COR-L47 (cell line): ENCODE results near the gene POLR1E.
"Not testable (repeated sequence)": the region's sequence is repeated elsewhere in the genome, so short reads cannot be mapped to it uniquely, and the experiment has no call there.

Source experiments
- DNase-seq: peaks from one replicate; lab custom pipeline; 2025; lab: John Stamatoyannopoulos, UW

The POLR1E gene

DNA sequence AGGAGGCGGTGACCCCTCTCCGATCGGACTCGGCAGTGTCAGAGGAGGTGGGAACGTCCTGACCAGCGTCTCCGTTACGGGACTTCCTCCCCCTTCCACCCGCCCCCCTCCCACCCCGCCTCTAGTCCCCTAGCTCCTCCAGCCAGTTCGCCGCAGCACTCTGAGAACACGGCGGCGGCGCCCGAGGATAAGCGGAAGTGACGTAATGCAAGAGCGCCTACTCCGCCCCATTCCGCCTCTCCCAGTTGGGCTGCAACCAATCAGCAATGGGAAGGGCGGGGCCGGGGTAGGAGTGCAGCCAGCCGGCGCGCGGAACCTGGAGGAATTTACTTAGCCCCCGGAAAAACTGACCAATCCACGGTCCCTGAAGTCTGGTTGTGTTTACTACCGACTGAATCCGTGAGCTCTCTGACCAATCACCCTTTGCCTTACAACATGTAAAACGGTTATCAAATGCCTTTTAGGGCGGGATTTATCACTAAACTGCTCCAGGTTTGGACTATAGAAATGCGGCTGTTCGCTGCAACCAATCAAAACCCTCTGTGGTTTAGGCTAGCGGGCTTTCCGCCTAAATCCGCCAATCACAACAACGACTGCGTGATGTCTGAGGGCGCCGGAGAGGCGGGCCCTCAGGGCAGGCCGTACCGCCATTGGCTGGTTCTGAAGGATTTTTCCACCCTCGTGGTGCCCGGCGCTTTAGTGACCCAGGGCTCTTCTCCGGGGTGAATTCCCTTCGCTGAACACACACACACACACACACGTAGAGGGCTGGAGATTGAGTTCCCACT is 20.3 kb upstream of the POLR1E start, which contains the start of gene ZBTB5:
Gene ZBTB5 (minus strand): TSS at position 202 of the 788 bp plus-strand sequence. CDS start 22,899 bp downstream, outside the sequence.
- DNase-seq, result peak; percentile 99

- DNase-seq, result peak; percentile 84
Measured at GRCh38 chr9:37466037-37466709, 19.6 kb upstream of the POLR1E start.

- not testable (repeated sequence) for DNase-seq
Measured at GRCh38 chr9:37467530-37467929, 18.2 kb upstream of the POLR1E start.

GRCh38 chr9:37468620-37469019 is 17.1 kb upstream of the POLR1E start:
- DNase-seq, result no peak

DNA sequence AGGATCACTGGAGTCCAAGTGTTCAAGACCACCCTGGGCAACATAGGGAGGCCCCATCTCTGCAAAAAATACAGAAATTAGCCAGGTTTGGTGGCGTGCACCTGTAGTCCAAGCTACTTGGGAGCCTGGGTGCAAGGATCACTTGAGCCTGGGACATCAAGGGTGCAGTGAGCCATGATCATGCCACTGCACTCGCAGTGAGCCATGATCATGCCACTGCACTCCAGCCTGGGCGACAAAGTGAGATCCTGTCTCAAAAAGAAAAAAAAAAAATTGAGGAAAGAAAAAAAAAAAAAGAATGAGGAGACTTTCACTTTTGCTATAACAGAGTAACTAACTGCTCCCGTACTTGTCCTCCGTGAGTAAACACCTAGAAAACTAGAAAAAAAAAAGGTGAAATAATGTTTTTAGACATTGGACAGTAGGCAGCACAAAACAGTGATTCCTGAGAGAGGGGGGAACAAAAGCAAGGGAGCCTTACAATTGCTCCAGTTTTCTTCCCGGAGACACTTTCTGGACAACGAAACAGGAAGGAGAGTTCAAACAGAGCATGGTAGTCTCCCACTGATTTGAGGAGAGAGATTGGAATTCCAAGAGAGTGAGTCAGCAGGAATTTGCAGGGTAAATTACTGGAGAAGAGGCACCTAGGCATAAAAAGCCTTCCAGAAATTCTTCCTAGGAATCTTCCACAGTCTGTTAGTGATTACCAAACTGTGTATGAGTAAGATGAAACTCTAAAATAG is 13.6 kb upstream of the POLR1E start:
- DNase-seq, result no peak

DNA sequence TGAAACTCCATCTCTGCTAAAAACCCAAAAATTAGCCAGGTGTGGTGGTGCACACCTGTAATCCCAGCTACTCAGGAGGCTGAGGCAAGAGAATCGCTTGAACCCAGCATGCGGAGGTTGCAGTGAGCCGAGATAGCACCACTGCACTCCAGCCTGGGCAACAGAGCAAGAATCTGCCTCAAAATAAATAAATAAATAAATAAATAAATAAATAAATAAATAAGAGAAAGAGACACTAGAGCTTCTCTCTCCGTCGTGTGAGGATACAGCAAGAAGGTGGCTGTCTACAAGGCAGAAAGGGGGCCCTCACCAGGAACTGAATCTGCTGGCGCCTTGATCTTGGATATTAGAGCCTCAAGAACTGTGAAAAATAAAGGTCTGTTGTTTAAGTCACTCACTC is 11.8 kb upstream of the POLR1E start:
- DNase-seq, result not testable (repeated sequence)

DNA sequence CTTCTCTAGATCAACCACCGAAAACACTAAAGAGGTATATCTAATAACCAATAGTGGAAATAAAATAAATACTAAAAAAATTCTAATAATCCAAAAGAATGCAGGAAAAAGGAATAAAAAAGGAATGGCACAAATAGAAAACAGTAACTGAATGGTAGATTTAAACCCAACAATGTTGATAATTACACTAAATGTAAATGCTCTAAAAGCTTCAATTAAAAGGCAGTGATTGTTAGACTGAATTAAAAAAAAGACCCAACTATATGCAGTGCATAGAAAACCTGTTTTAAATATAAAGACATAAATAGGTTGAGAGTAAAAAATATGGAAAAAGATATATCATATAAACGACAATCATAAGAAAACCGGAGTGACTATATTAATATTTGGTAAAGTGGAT is 11.3 kb upstream of the POLR1E start:
- DNase-seq, result no peak

GRCh38 chr9:37476930-37477329 is 8.8 kb upstream of the POLR1E start:
- DNase-seq, result no peak

DNA sequence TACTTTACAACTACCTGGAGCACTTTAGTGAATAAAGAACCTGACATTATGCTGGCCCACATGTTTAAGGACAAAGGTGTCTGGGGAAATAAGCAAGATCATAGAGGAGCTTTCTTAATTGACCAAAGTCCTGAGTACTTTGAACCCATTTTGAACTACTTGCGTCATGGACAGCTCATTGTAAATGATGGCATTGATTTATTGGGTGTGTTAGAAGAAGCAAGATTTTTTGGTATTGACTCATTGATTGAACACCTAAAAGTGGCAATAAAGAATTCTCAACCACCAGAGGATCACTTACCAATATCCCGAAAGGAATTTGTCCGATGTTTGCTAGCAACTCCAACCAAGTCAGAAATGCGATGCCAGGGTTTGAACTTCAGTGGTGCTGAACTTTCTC is 8.3 kb upstream of the POLR1E start:
- not testable (repeated sequence) for DNase-seq

- not testable (repeated sequence) for DNase-seq
Measured at GRCh38 chr9:37477987-37478619, 7.6 kb upstream of the POLR1E start.

- no peak for DNase-seq
Measured at GRCh38 chr9:37480759-37481158, 5.0 kb upstream of the POLR1E start.

GRCh38 chr9:37486256-37486615 is 488 bp downstream of the POLR1E start:
- no peak for DNase-seq

DNA sequence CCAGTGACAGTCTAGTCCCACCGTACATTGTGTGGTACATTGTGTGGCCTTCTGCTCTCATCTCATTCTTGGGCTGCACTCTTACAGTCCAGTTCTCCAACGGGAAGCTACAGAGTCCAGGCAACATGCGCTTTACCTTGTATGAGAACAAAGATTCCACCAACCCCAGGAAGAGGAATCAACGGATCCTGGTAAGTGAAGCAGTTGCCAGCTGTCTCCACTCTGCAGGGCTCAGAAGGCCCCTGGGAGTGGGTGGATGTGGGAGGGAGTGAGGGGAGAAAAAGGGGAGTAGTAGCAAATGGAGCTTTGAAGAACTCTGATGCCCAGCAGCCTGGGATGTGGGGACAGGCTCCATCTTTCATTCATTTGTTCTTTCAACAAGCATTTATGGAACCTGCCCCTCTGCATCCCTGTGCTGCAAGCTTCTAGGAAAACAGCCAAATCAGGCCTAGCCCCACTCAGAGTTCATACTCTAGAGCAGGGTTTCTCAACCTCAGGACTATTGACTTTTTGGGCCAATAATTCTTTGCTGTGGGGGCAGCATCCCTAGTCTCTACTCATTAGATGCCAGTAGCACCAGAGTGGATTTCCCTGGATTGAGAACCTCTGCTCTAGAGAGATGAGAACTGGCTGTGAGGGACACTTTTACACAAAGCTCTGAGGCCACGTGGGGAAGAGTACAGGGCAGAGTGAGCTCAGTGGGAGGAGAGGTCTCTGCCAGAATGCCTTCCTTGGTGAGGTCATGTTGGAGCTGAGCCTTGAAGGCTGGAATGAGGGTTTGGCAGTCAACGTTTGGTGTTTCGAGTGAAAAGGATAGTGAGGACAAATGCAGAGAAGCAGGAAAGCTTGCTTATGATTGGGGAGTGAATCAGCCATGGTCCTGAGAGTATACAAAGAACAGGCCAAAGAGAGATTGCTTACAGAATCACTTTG is 1.1 kb downstream of the POLR1E start:
- peak; percentile 5 for DNase-seq

DNA sequence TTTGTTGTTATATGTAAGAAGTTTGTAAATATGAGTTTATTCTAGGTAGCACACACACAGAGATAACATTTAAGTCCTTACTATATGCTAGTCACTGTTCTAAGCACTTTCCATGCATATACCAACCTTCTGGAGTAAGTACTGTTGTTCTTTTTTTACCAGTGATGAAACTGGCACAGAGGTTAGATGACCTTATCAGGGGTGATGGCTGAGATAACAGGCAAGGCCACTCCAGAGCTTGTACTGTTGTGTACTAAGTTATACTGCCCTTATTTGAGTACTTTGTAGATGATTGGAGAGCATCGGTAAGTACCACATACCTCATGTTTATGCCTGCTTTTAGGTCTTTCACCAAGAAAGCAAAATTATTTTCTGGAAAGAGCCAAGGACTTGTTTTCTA is 6.2 kb downstream of the POLR1E start:
- DNase-seq, result no peak

DNA sequence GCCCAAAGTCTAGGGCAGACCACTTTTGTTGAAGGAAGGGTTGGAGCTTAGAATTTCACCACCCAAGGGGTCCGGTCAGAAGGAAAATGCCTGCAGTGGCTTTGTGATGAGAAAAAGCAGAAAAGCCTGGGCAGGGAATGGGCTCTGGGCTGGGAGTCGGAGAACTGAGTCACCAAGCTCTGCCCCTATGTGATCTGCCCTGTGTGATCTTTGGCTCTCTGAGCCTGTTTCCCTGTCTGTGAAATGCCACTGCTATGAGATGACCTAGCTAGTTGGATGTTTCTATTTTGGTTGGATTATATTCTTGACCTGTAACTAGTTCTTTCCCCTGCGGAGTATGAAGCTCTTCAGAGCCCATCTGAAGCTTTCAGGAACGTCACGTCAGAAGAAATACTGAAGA is 9.8 kb downstream of the POLR1E start:
- no peak for DNase-seq

DNA sequence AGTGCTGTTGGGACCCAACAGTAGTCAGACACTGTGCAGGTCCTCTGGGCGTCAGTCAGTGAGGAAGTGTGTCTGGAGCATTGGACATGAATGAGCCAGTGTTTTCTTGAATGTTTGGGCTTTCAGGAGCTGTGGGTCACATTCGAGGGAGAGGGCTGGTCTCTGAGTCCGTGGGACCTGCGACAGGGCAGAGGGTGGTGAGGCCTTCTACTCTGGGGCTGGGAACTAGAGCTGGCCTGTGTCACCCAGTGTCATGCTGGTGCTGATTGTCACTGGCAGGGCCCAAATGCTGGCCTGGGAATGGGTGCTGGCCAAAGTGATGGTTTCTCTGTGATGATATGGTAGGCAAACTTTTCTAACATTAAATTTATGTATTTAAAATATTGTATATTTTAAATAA is 10.3 kb downstream of the POLR1E start:
- no peak for DNase-seq

GRCh38 chr9:37497320-37497719 is 11.6 kb downstream of the POLR1E start:
- DNase-seq, result no peak

DNA sequence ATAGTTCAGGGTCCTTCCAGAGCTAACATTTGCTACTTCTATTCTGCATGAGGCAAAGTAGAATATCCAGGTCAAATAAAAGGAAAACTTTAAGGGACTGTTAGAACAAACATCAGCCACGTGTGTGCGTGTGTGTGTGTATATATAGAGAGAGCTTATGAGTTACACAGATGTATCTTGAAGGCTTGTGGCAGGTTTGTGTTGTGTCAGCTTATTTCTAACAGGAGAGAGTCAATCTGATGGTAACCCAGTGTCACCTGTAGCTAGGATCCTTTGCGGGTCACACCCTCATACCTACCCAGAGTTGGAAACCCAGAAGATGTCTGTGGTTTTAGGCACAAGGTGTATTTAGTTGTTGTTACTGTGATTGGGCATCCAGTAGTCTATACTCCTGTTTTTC is 12.7 kb downstream of the POLR1E start:
- DNase-seq, result no peak

GRCh38 chr9:37499297-37499696 is 13.5 kb downstream of the POLR1E start:
- no peak for DNase-seq

DNA sequence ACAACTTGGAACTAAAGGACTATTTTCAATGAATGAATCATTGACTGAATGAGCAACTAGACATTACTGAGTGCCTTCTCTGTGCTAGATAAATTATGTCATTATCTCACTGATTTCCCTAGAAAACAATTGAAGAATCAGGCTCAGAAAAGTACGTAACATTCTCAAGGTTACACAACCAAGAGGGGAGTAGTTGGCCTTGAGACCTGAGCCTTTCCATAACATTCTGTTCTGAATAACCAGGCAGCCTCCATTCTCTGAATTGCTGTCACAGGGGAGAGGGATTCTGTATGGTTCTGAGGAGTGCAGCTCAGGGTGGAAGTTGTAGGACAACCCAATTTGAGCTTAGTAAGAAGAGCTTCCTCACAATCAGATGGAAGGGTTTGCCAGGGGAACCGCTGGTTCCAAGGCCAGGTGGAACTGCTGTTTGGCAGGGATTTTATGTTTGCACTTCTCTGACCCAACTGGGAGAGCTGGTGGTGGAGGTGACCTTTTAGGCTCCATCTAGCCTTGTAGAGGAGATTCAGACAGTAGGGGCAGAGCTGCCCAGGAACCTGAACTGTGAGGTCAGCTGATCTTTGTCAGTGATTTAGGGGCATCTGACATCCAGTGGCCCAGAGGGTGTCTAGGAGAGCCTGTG is 16.3 kb downstream of the POLR1E start:
- no peak for DNase-seq

- DNase-seq, result no peak
Measured at GRCh38 chr9:37503736-37504135, 18.0 kb downstream of the POLR1E start.
